ENCODE results near the gene MTG2.

DNA sequence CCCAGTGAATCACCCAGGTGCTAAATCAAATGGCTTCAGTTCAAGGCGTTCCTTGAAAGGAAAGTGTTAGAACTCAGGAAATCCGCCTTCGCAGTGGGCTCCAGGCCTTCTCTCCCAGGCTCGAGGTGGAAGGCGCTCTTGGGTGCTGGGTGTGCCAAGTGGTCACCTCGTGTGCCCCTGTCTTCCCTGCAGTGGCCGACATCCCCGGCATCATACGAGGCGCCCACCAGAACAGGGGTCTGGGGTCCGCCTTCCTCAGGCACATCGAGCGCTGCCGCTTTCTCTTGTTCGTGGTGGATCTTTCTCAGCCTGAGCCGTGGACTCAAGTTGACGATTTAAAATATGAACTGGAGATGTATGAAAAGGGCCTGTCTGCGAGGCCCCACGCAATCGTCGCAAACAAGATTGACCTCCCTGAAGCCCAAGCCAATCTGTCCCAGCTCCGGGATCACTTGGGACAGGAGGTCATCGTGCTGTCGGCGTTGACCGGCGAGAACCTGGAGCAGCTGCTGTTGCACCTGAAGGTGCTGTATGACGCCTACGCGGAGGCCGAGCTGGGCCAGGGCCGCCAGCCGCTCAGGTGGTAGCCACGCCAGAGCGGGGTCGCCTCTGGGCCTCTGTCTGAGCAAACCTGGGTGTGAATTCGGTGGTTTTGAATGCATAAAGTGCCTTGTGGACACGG, 17.8 kb downstream of the MTG2 start:
- TF ChIP-seq, protein P1, sequence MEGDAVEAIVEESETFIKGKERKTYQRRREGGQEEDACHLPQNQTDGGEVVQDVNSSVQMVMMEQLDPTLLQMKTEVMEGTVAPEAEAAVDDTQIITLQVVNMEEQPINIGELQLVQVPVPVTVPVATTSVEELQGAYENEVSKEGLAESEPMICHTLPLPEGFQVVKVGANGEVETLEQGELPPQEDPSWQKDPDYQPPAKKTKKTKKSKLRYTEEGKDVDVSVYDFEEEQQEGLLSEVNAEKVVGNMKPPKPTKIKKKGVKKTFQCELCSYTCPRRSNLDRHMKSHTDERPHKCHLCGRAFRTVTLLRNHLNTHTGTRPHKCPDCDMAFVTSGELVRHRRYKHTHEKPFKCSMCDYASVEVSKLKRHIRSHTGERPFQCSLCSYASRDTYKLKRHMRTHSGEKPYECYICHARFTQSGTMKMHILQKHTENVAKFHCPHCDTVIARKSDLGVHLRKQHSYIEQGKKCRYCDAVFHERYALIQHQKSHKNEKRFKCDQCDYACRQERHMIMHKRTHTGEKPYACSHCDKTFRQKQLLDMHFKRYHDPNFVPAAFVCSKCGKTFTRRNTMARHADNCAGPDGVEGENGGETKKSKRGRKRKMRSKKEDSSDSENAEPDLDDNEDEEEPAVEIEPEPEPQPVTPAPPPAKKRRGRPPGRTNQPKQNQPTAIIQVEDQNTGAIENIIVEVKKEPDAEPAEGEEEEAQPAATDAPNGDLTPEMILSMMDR (IDR thresholded peaks at IDR 0.05) = no peak
- no peak for TF ChIP-seq POLR2A (IDR thresholded peaks at IDR 0.05)
